Kidney capillary endothelial cell (primary cell): ENCODE data around the gene MYO1F.
"Not testable (repeated sequence)": the region's sequence is repeated elsewhere in the genome, so short reads cannot be mapped to it uniquely, and the experiment has no call there.

Experiments used
- DNase-seq: peaks from one replicate; pipeline ENCODE4 v3.0.0-alpha.2; 2018; ENCODE audit warnings: low spot score

Gene MYO1F

GRCh38 chr19:8577247-8577646 is at the start of gene MYO1F:
Gene MYO1F (minus strand): TSS chr19:8577442. CDS start chr19:8577309, 133 bp downstream.
- no peak for DNase-seq

- no peak for DNase-seq
Observed at GRCh38 chr19:8626842-8627241, 49.6 kb upstream of the MYO1F start.

- DNase-seq, result not testable (repeated sequence)
Observed at GRCh38 chr19:8622886-8623285, 45.6 kb upstream of the MYO1F start.

GRCh38 chr19:8618751-8619150 is 41.5 kb upstream of the MYO1F start:
- DNase-seq, result no peak

GRCh38 chr19:8617984-8618383 is 40.7 kb upstream of the MYO1F start:
- DNase-seq, result no peak

GRCh38 chr19:8617325-8617724 is 40.1 kb upstream of the MYO1F start:
- DNase-seq, result not testable (repeated sequence)

GRCh38 chr19:8616861-8617260 is 39.6 kb upstream of the MYO1F start:
- no peak for DNase-seq

- DNase-seq, result peak; percentile 81
Observed at GRCh38 chr19:8615813-8616596, 38.8 kb upstream of the MYO1F start.

GRCh38 chr19:8615024-8615423 is 37.8 kb upstream of the MYO1F start:
- peak; percentile 42 for DNase-seq

- DNase-seq, result no peak
Observed at GRCh38 chr19:8614455-8614854, 37.2 kb upstream of the MYO1F start.

GRCh38 chr19:8612807-8613171 is 35.5 kb upstream of the MYO1F start:
- DNase-seq, result no peak

GRCh38 chr19:8611877-8612806 is 34.9 kb upstream of the MYO1F start:
- peak; percentile 81 for DNase-seq

- DNase-seq, result no peak
Observed at GRCh38 chr19:8611391-8611876, 34.2 kb upstream of the MYO1F start.

- DNase-seq, result no peak
Observed at GRCh38 chr19:8610936-8611300, 33.7 kb upstream of the MYO1F start.

- DNase-seq, result no peak
Observed at GRCh38 chr19:8610041-8610935, 33.0 kb upstream of the MYO1F start, which contains the start of gene ADAMTS10. Gene ADAMTS10 (minus strand): TSS chr19:8610715. CDS start chr19:8605710, 5,005 bp downstream.

GRCh38 chr19:8609279-8610040 is 32.2 kb upstream of the MYO1F start:
- peak; percentile 82 for DNase-seq

GRCh38 chr19:8608941-8609278 is 31.7 kb upstream of the MYO1F start:
- DNase-seq, result no peak

- DNase-seq, result no peak
Observed at GRCh38 chr19:8607386-8607785, 30.1 kb upstream of the MYO1F start.

GRCh38 chr19:8605514-8605913 is 28.3 kb upstream of the MYO1F start:
- DNase-seq, result no peak

- DNase-seq, result no peak
Observed at GRCh38 chr19:8601796-8602195, 24.6 kb upstream of the MYO1F start.

GRCh38 chr19:8600816-8601215 is 23.6 kb upstream of the MYO1F start:
- DNase-seq, result no peak
